Parathyroid adenoma (tissue), 2 donors: Measurements from ENCODE around the gene NHERF1.

Experiments used
- H2AFZ ChIP-seq: fragments of 300-600 bp; sonication (generic); one replicate; pipeline ENCODE4 v1.7.0; 2017; ENCODE audit warnings: antibody characterized with exemption, mild to moderate bottlenecking
- H3K27ac ChIP-seq: fragments of 300-600 bp; sonication (generic); one replicate; pipeline ENCODE4 v1.7.0; 2017
- H3K27me3 ChIP-seq: fragments of 300-600 bp; sonication (generic); one replicate; pipeline ENCODE4 v1.7.0; 2017; ENCODE audit warnings: low read length; ENCODE audit not compliant: control insufficient read depth, insufficient read depth
- H3K36me3 ChIP-seq: fragments of 300-600 bp; sonication (generic); one replicate; pipeline ENCODE4 v1.7.0; 2017; ENCODE audit warnings: low read length; ENCODE audit not compliant: control insufficient read depth, insufficient read depth
- H3K4me1 ChIP-seq: fragments of 300-600 bp; sonication (generic); one replicate; pipeline ENCODE4 v1.7.0; 2017; ENCODE audit warnings: control low read depth
- H3K4me2 ChIP-seq: fragments of 300-600 bp; sonication (generic); one replicate; pipeline ENCODE4 v1.7.0; 2017; ENCODE audit warnings: low read length
- H3K4me3 ChIP-seq: fragments of 300-600 bp; sonication (generic); one replicate; pipeline ENCODE4 v1.7.0; 2017; ENCODE audit warnings: low read depth, low read length
- H3K79me2 ChIP-seq: fragments of 300-600 bp; sonication (generic); one replicate; pipeline ENCODE4 v1.7.0; 2017; ENCODE audit warnings: control low read depth
- H3K9ac ChIP-seq: fragments of 300-600 bp; sonication (generic); one replicate; pipeline ENCODE4 v1.7.0; 2017; ENCODE audit warnings: mild to moderate bottlenecking
- H3K9me3 ChIP-seq: fragments of 300-600 bp; sonication (generic); one replicate; pipeline ENCODE4 v1.7.0; 2017; ENCODE audit warnings: low read length; ENCODE audit not compliant: control insufficient read depth
- CTCF ChIP-seq: fragments of 300-600 bp; sonication (generic); IDR thresholded peaks from one replicate; pipeline ENCODE4 v1.7.0; 2017; ENCODE audit warnings: antibody characterized with exemption, mild to moderate bottlenecking
- donor health status: primary hyperparathyroidism.

The NHERF1 gene

GRCh38 chr17:74760404-74761105 lies 12.1 kb downstream of the NHERF1 start:
- Histone ChIP-seq H3K4me2 (peak overlapping the region; percentile 36), H3K27me3 (no peaks in the 10 kb centered on the region), H3K79me2 (peaks cover 69% of the 10 kb centered on the region), H3K9ac (peak overlapping the region; percentile 24), H2AFZ (peak overlapping the region; percentile 11), H3K36me3 (no peaks in the 10 kb centered on the region), H3K27ac (peak overlapping the region; percentile 94), H3K4me1 (peaks cover 88% of the 10 kb centered on the region), H3K9me3 (no peaks in the 10 kb centered on the region), H3K4me3 (peak overlapping the region; percentile 11)
- TF ChIP-seq CTCF, result no peak

- H3K4me3 ChIP-seq, result no peak overlapping the region
- H3K27ac ChIP-seq, result peak overlapping the region; percentile 94
- peaks cover 61% of the 10 kb centered on the region for H3K79me2 ChIP-seq
- H3K4me1 ChIP-seq, result peaks cover 95% of the 10 kb centered on the region
- no peaks in the 10 kb centered on the region for H3K36me3 ChIP-seq
- H3K4me2 ChIP-seq, result peak overlapping the region; percentile 36
- H3K27me3 ChIP-seq, result no peaks in the 10 kb centered on the region
- no peak overlapping the region for H3K9ac ChIP-seq
- no peak overlapping the region for H2AFZ ChIP-seq
- no peaks in the 10 kb centered on the region for H3K9me3 ChIP-seq
- TF ChIP-seq CTCF, result no peak
These were observed 13.0 kb downstream of the NHERF1 start for GRCh38 chr17:74761419-74761818.

- TF ChIP-seq CTCF, result no peak
- Histone ChIP-seq H3K9ac (no peak overlapping the region), H2AFZ (no peak overlapping the region), H3K36me3 (no peaks in the 10 kb centered on the region), H3K4me3 (no peak overlapping the region), H3K4me1 (peaks cover 92% of the 10 kb centered on the region), H3K4me2 (no peak overlapping the region), H3K27ac (peak overlapping the region; percentile 94), H3K79me2 (peaks cover 56% of the 10 kb centered on the region), H3K9me3 (no peaks in the 10 kb centered on the region), H3K27me3 (no peaks in the 10 kb centered on the region)
These were observed 13.5 kb downstream of the NHERF1 start for GRCh38 chr17:74761931-74762330.

- no peak overlapping the region for H3K27ac ChIP-seq
- H3K9ac ChIP-seq, result no peak overlapping the region
- H3K79me2 ChIP-seq, result peaks cover 41% of the 10 kb centered on the region
- H3K4me2 ChIP-seq, result no peak overlapping the region
- peaks cover 92% of the 10 kb centered on the region for H3K4me1 ChIP-seq
- H3K27me3 ChIP-seq, result no peaks in the 10 kb centered on the region
- no peak overlapping the region for H3K4me3 ChIP-seq
- no peak for TF ChIP-seq CTCF
- H2AFZ ChIP-seq, result no peak overlapping the region
- H3K9me3 ChIP-seq, result no peaks in the 10 kb centered on the region
- no peaks in the 10 kb centered on the region for H3K36me3 ChIP-seq
These were observed 15.3 kb downstream of the NHERF1 start for GRCh38 chr17:74763565-74764387.
